SK-N-SH treated with all-trans-retinoic acid at 6 μM for 48 hours (cell line): Measurements from ENCODE around the gene CAB39L.

ENCODE experiments used
- ATAC-seq: fragments of 200-7000 bp; cut with Tn5 transposase; 3 replicates; pipeline ENCODE4 v1.9.1; 2020; ENCODE audit warnings: mild to moderate bottlenecking, moderate library complexity
- ARNTL ChIP-seq: fragments of 450-650 bp; formaldehyde crosslinking; IDR thresholded peaks from 2 replicates; pipeline ENCODE4 v1.5.0; 2020; ENCODE audit warnings: low read depth, mild to moderate bottlenecking, moderate library complexity, borderline replicate concordance
- BACH2 ChIP-seq: fragments of 250-450 bp; sonication (Bioruptor Pico); IDR thresholded peaks from 2 replicates; pipeline ENCODE4 v1.9.0; 2021; ENCODE audit warnings: mild to moderate bottlenecking, borderline replicate concordance
- CSDC2 ChIP-seq: fragments of 250-450 bp; sonication (Bioruptor Pico); IDR thresholded peaks from 2 replicates; pipeline ENCODE4 v1.5.0; 2020; ENCODE audit warnings: mild to moderate bottlenecking, moderate library complexity
- ESRRG ChIP-seq: fragments of 250-450 bp; sonication (Bioruptor Pico); IDR thresholded peaks from 2 replicates; pipeline ENCODE4 v1.6.1; 2021; ENCODE audit warnings: mild to moderate bottlenecking
- GLIS3 ChIP-seq: fragments of 250-450 bp; sonication (Bioruptor Pico); IDR thresholded peaks from 2 replicates; pipeline ENCODE4 v1.5.0; 2020; ENCODE audit warnings: mild to moderate bottlenecking, moderate library complexity
- ISL1 ChIP-seq: fragments of 250-450 bp; sonication (Bioruptor Pico); IDR thresholded peaks from 2 replicates; pipeline ENCODE4 v2.1.2; 2022; ENCODE audit warnings: mild to moderate bottlenecking, moderate library complexity
- OSR1 ChIP-seq: fragments of 250-450 bp; sonication (Bioruptor Pico); IDR thresholded peaks from 2 replicates; pipeline ENCODE4 v1.8.0; 2022; ENCODE audit warnings: moderate library complexity, mild to moderate bottlenecking, inconsistent platforms
- PATZ1 ChIP-seq: fragments of 250-450 bp; sonication (Bioruptor Pico); IDR thresholded peaks from 2 replicates; pipeline ENCODE4 v1.8.0; 2020; ENCODE audit warnings: mild to moderate bottlenecking, moderate library complexity, borderline replicate concordance
- POU6F1 ChIP-seq: fragments of 250-450 bp; sonication (Bioruptor Pico); IDR thresholded peaks from 2 replicates; pipeline ENCODE4 v1.8.0; 2021; ENCODE audit warnings: low read depth, mild to moderate bottlenecking, moderate library complexity, borderline replicate concordance
- PPARA ChIP-seq: fragments of 250-450 bp; sonication (Bioruptor Pico); IDR thresholded peaks from 2 replicates; pipeline ENCODE4 v1.5.0; 2020; ENCODE audit warnings: mild to moderate bottlenecking, borderline replicate concordance
- RARB ChIP-seq: fragments of 250-450 bp; sonication (Bioruptor Pico); IDR thresholded peaks from 2 replicates; pipeline ENCODE4 v1.8.0; 2021; ENCODE audit warnings: mild to moderate bottlenecking, moderate library complexity
- SNAI2 ChIP-seq: fragments of 250-450 bp; sonication (Bioruptor Pico); IDR thresholded peaks from 2 replicates; pipeline ENCODE4 v1.5.0; 2020; ENCODE audit warnings: mild to moderate bottlenecking, moderate library complexity
- TCF4 ChIP-seq: fragments of 250-450 bp; sonication (Bioruptor Pico); IDR thresholded peaks from 2 replicates; pipeline ENCODE4 v1.8.0; 2021; ENCODE audit warnings: mild to moderate bottlenecking, moderate library complexity, borderline replicate concordance
- ZC3H10 ChIP-seq: fragments of 250-450 bp; sonication (Bioruptor Pico); IDR thresholded peaks from 2 replicates; pipeline ENCODE4 v1.5.1; 2021; ENCODE audit warnings: mild to moderate bottlenecking, moderate library complexity
- ZFP3 ChIP-seq: fragments of 250-450 bp; sonication (Bioruptor Pico); IDR thresholded peaks from 2 replicates; pipeline ENCODE4 v1.5.0; 2020; ENCODE audit warnings: mild to moderate bottlenecking, moderate library complexity
- ZFP30 ChIP-seq: fragments of 450-650 bp; formaldehyde crosslinking; IDR thresholded peaks from 2 replicates; pipeline ENCODE4 v1.5.0; 2022; ENCODE audit warnings: mild to moderate bottlenecking, moderate library complexity
- ZNF565 ChIP-seq: fragments of 450-650 bp; formaldehyde crosslinking; conservative IDR thresholded peaks from 2 replicates; pipeline ENCODE4 v1.5.0; 2020; ENCODE audit warnings: low read depth, mild to moderate bottlenecking, moderate library complexity
- ZNF70 ChIP-seq: fragments of 450-650 bp; formaldehyde crosslinking; IDR thresholded peaks from 2 replicates; pipeline ENCODE4 v1.5.0; 2020; ENCODE audit warnings: mild to moderate bottlenecking, moderate library complexity
- ZNF8 ChIP-seq: fragments of 450-650 bp; formaldehyde crosslinking; IDR thresholded peaks from 2 replicates; pipeline ENCODE4 v1.5.0; 2020; ENCODE audit warnings: mild to moderate bottlenecking, moderate library complexity
- TF ChIP-seq, protein P1 (sequence below): fragments of 250-450 bp; sonication (Bioruptor Pico); IDR thresholded peaks from 2 replicates; pipeline ENCODE4 v1.5.0; 2020; ENCODE audit warnings: mild to moderate bottlenecking, moderate library complexity
- TF ChIP-seq, protein P2 (sequence below): fragments of 250-450 bp; sonication (Bioruptor Pico); IDR thresholded peaks from 2 replicates; pipeline ENCODE4 v1.5.1; 2020; ENCODE audit warnings: low read depth, mild to moderate bottlenecking, moderate library complexity

CAB39L gene

DNA sequence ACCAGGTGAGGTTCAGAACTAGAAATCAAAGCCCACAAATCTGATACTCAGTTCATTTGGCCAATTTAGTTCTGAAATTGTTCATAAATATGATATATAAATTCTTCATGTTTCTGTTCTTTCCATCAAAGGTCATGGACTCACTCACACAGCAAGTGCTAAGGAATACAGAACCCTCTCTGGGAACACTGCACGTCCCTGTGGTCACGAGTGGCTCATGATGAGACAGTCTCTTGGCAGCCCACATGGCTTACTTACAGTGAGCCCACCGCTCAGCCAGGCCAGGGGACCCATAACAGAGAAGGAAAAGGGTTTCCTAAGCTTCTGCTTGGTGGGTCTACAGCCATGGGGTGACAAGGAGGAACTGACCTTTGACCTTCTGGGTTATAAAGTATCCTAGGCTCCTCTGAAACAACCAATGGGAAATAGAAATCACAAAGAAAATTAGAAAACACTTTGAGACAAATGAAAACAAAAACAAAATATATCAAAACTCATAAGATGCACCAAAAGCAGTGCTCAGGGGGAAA is 128.8 kb downstream of the CAB39L start:
- ATAC-seq = no peak
- TF ChIP-seq BACH2 (CRISPR knock-in tag) (no peak), ZFP3 (CRISPR knock-in tag) (no peak), GLIS3 (CRISPR knock-in tag) (no peak), ZFP30 (CRISPR knock-in tag) (no peak), ZC3H10 (CRISPR knock-in tag) (no peak), POU6F1 (CRISPR knock-in tag) (no peak), TCF4 (CRISPR knock-in tag) (no peak), RARB (CRISPR knock-in tag) (no peak), ISL1 (no peak), OSR1 (CRISPR knock-in tag) (no peak)

DNA sequence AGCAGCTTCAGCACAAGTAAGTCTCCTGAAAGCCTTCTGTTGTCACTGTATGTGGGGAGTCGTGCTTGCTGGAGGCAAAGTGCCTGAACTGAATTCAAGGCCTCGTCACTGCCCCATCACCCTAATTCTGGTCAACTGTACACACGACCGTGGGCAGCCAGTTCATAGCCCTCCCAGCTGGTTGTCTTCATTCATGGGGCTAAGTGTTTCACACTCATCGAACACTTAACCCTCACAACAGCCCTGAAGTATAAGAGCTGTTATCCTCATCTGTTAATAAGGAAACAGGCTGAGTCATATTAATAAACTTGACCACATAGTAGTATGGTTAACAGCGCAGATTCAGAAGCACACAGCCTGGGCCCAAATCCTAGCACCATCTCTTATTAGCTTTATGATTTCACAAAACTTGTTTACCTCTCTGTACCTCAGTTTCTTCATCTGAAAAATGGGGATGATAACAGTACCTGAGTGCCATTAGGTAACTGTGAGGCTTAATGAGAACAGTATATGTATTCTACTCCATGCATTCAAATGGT is 129.5 kb downstream of the CAB39L start:
- TF ChIP-seq ISL1 = no peak
- TF ChIP-seq, protein P1, sequence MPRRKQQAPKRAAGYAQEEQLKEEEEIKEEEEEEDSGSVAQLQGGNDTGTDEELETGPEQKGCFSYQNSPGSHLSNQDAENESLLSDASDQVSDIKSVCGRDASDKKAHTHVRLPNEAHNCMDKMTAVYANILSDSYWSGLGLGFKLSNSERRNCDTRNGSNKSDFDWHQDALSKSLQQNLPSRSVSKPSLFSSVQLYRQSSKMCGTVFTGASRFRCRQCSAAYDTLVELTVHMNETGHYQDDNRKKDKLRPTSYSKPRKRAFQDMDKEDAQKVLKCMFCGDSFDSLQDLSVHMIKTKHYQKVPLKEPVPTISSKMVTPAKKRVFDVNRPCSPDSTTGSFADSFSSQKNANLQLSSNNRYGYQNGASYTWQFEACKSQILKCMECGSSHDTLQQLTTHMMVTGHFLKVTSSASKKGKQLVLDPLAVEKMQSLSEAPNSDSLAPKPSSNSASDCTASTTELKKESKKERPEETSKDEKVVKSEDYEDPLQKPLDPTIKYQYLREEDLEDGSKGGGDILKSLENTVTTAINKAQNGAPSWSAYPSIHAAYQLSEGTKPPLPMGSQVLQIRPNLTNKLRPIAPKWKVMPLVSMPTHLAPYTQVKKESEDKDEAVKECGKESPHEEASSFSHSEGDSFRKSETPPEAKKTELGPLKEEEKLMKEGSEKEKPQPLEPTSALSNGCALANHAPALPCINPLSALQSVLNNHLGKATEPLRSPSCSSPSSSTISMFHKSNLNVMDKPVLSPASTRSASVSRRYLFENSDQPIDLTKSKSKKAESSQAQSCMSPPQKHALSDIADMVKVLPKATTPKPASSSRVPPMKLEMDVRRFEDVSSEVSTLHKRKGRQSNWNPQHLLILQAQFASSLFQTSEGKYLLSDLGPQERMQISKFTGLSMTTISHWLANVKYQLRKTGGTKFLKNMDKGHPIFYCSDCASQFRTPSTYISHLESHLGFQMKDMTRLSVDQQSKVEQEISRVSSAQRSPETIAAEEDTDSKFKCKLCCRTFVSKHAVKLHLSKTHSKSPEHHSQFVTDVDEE (CRISPR knock-in tag) = no peak
- ATAC-seq = no peak; the same call in 1 of the 3 replicates

- ATAC-seq = no peak
- TF ChIP-seq CSDC2 (CRISPR knock-in tag) (no peak), ZFP30 (CRISPR knock-in tag) (no peak), PATZ1 (CRISPR knock-in tag) (no peak), TCF4 (CRISPR knock-in tag) (no peak), ARNTL (CRISPR knock-in tag) (no peak), ZNF70 (no peak), POU6F1 (CRISPR knock-in tag) (no peak), ZNF565 (CRISPR knock-in tag) (no peak), GLIS3 (CRISPR knock-in tag) (no peak), OSR1 (CRISPR knock-in tag) (no peak), ZFP3 (CRISPR knock-in tag) (no peak), ESRRG (CRISPR knock-in tag) (no peak), SNAI2 (no peak), PPARA (no peak), ISL1 (no peak), ZNF8 (CRISPR knock-in tag) (no peak)
- TF ChIP-seq, protein P2, sequence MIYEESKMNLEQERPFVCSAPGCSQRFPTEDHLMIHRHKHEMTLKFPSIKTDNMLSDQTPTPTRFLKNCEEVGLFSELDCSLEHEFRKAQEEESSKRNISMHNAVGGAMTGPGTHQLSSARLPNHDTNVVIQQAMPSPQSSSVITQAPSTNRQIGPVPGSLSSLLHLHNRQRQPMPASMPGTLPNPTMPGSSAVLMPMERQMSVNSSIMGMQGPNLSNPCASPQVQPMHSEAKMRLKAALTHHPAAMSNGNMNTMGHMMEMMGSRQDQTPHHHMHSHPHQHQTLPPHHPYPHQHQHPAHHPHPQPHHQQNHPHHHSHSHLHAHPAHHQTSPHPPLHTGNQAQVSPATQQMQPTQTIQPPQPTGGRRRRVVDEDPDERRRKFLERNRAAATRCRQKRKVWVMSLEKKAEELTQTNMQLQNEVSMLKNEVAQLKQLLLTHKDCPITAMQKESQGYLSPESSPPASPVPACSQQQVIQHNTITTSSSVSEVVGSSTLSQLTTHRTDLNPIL (CRISPR knock-in tag) = no peak
- TF ChIP-seq, protein P1 (CRISPR knock-in tag) = no peak
Observed at GRCh38 chr13:49311816-49312215, 132.0 kb downstream of the CAB39L start.
